H1 (cell line): ENCODE results near the gene METTL21A. TPM values are rescaled to one million over a fixed set of nuclear protein-coding genes. Genes with fewer than 3 reads are reported as not detected.
A peak's percentile ranks its signal among the peaks of the same experiment; 100 is the strongest.

ENCODE experiments used
- CTCF ChIA-PET: fragments of 300-600 bp; sonication (Branson Sonifier 250); formaldehyde crosslinking; loops from one replicate; lab custom pipeline; 2021; ENCODE audit not compliant: partially characterized antibody; lab: Charles Lee
- POLR2A ChIA-PET: fragments of 300-600 bp; sonication (Branson Sonifier 250); formaldehyde crosslinking; loops from one replicate; lab custom pipeline; 2021; ENCODE audit warnings: inconsistent platforms; ENCODE audit not compliant: partially characterized antibody; lab: Charles Lee
- DNase-seq, 2 experiments: peaks; one replicate each; pipeline versions ENCODE4 v3.0.0 to v3.0.0-alpha.2; 2010 to 2022; ENCODE audit warnings: low spot score in 2 of 2, low read depth in 1 of 2, mixed read lengths in 1 of 2
- FAIRE-seq: peaks from 2 replicates; lab custom pipeline; 2011; peaks lifted over from hg19 to GRCh38; lab: Jason Lieb, UNC
- H2AFZ ChIP-seq: 2 replicates; pipeline ENCODE4 v1.8.1; 2012; ENCODE audit warnings: low read length, inconsistent platforms
- H2AK5ac ChIP-seq: 2 replicates; pipeline ENCODE4 v1.6.1; 2013; ENCODE audit warnings: low read depth, low read length
- H2BK120ac ChIP-seq: replicated peaks from 2 replicates; pipeline ENCODE3; 2013; ENCODE audit warnings: low read depth, low read length, inconsistent platforms
- H2BK12ac ChIP-seq: 2 replicates; pipeline ENCODE4 v1.6.1; 2013; ENCODE audit warnings: low read depth, low read length
- H2BK15ac ChIP-seq: 2 replicates; pipeline ENCODE4 v1.6.1; 2013; ENCODE audit warnings: low read length
- H2BK20ac ChIP-seq: 2 replicates; pipeline ENCODE4 v1.6.1; 2013; ENCODE audit warnings: low read length
- H2BK5ac ChIP-seq: 2 replicates; pipeline ENCODE4 v1.6.1; 2013; ENCODE audit warnings: low read depth, low read length
- H3K14ac ChIP-seq: 2 replicates; pipeline ENCODE4 v1.6.1; 2013; ENCODE audit warnings: inconsistent platforms; ENCODE audit not compliant: insufficient read length
- H3K18ac ChIP-seq: 2 replicates; pipeline ENCODE4 v1.6.1; 2013; ENCODE audit warnings: low read length; ENCODE audit errors: extremely low read depth
- H3K23ac ChIP-seq: 2 replicates; pipeline ENCODE4 v1.6.1; 2013; ENCODE audit warnings: inconsistent platforms; ENCODE audit not compliant: insufficient read length
- H3K23me2 ChIP-seq: 2 replicates; pipeline ENCODE4 v1.6.1; 2013; ENCODE audit warnings: low read depth, low read length
- H3K27ac ChIP-seq: 2 replicates; pipeline ENCODE4 v1.6.1; 2011; ENCODE audit warnings: low read depth, low read length, inconsistent platforms
- H3K27me3 ChIP-seq, 4 experiments: replicated peaks in 1 of 4; 1 replicate in 1 of 4; 2 replicates in 3 of 4; pipeline versions ENCODE4 v1.6.1 to v1.8.1; 2011 to 2013; ENCODE audit warnings: low read length in 3 of 4, mild to moderate bottlenecking in 3 of 4, inconsistent platforms in 2 of 4, mixed read lengths in 2 of 4, moderate library complexity in 1 of 4; ENCODE audit not compliant: control insufficient read depth in 3 of 4, insufficient read depth in 3 of 4; ENCODE audit errors: extremely low read depth in 1 of 4
- H3K36me3 ChIP-seq, 4 experiments: 2 replicates each; pipeline versions ENCODE4 v1.6.1 to v1.8.1; 2011 to 2013; ENCODE audit warnings: mild to moderate bottlenecking in 4 of 4, low read length in 3 of 4, moderate library complexity in 2 of 4, control low read depth in 1 of 4, inconsistent platforms in 1 of 4; ENCODE audit not compliant: insufficient read depth in 4 of 4, control insufficient read depth in 2 of 4
- H3K4ac ChIP-seq: replicated peaks from 2 replicates; pipeline ENCODE3; 2013; ENCODE audit warnings: low read length, low read depth, mixed read lengths, inconsistent platforms; ENCODE audit not compliant: insufficient read length
- H3K4me1 ChIP-seq, 4 experiments: replicated peaks in 1 of 4; 1 replicate in 1 of 4; 2 replicates in 3 of 4; pipeline versions ENCODE4 v1.6.1 to v1.8.1; 2011 to 2013; ENCODE audit warnings: low read length in 3 of 4, inconsistent platforms in 2 of 4, mixed read lengths in 1 of 4; ENCODE audit not compliant: insufficient read depth in 4 of 4, control insufficient read depth in 3 of 4
- H3K4me2 ChIP-seq, 2 experiments: 2 replicates each; pipeline versions ENCODE4 v1.6.1 to v1.8.1; 2011 to 2013; ENCODE audit warnings: low read depth in 2 of 2, low read length in 2 of 2, control low read depth in 1 of 2, inconsistent platforms in 1 of 2, mild to moderate bottlenecking in 1 of 2; ENCODE audit not compliant: insufficient read depth in 1 of 2
- H3K4me3 ChIP-seq, 4 experiments: fragments of 200-600, 300-600 bp in 1 of 4; sonication (generic), shearing (Covaris generic), sonication (Bioruptor Twin) in 1 of 4; 2 replicates each; pipeline versions ENCODE4 v1.5.1 to v1.8.1; 2011 to 2016; ENCODE audit warnings: low read length in 4 of 4, low read depth in 3 of 4, control low read depth in 2 of 4, inconsistent platforms in 2 of 4, mild to moderate bottlenecking in 2 of 4, mixed read lengths in 1 of 4, moderate library complexity in 1 of 4; ENCODE audit not compliant: insufficient read depth in 2 of 4; ENCODE audit errors: extremely low read depth in 1 of 4
- H3K56ac ChIP-seq: replicated peaks from 2 replicates; pipeline ENCODE3; 2013; ENCODE audit warnings: low read depth, mild to moderate bottlenecking, mixed read lengths, low read length, inconsistent platforms; ENCODE audit not compliant: insufficient read length
- H3K79me1 ChIP-seq: 2 replicates; pipeline ENCODE4 v1.6.1; 2013; ENCODE audit warnings: low read depth, low read length, control low read depth
- H3K79me2 ChIP-seq, 2 experiments: 2 replicates each; pipeline versions ENCODE4 v1.6.1 to v1.8.1; 2012 to 2013; ENCODE audit warnings: low read length in 2 of 2, mild to moderate bottlenecking in 2 of 2, inconsistent platforms in 1 of 2; ENCODE audit not compliant: insufficient read depth in 2 of 2, control insufficient read depth in 1 of 2
- H3K9ac ChIP-seq, 4 experiments: replicated peaks in 1 of 4; 1 replicate in 1 of 4; 2 replicates in 3 of 4; pipeline versions ENCODE4 v1.6.1 to v1.8.1; 2011 to 2013; ENCODE audit warnings: low read depth in 3 of 4, low read length in 3 of 4, control low read depth in 2 of 4, mild to moderate bottlenecking in 2 of 4, moderate library complexity in 2 of 4, inconsistent platforms in 1 of 4; ENCODE audit errors: extremely low read depth in 1 of 4
- H3K9me3 ChIP-seq, 2 experiments: 2 replicates each; pipeline versions ENCODE4 v1.6.1 to v1.8.1; 2012 to 2013; ENCODE audit warnings: mild to moderate bottlenecking in 2 of 2, moderate library complexity in 2 of 2, control low read depth in 1 of 2, inconsistent platforms in 1 of 2, low read depth in 1 of 2, low read length in 1 of 2, mixed read lengths in 1 of 2; ENCODE audit not compliant: insufficient read depth in 2 of 2
- H4K20me1 ChIP-seq, 2 experiments: replicated peaks in 1 of 2; 2 replicates each; pipeline versions ENCODE3 to v1.8.1; 2011 to 2013; ENCODE audit warnings: inconsistent platforms in 2 of 2, low read length in 2 of 2, mild to moderate bottlenecking in 1 of 2; ENCODE audit not compliant: insufficient read depth in 2 of 2, control insufficient read depth in 1 of 2
- H4K5ac ChIP-seq: 2 replicates; pipeline ENCODE4 v1.6.1; 2013; ENCODE audit warnings: low read length, low read depth, mixed read lengths, inconsistent platforms; ENCODE audit not compliant: insufficient read length
- H4K8ac ChIP-seq: 2 replicates; pipeline ENCODE4 v1.8.0; 2013; ENCODE audit warnings: mild to moderate bottlenecking, moderate library complexity, low read length, inconsistent platforms; ENCODE audit not compliant: insufficient read depth; ENCODE audit errors: extremely low read depth
- H4K91ac ChIP-seq: replicated peaks from 2 replicates; pipeline ENCODE3; 2013; ENCODE audit warnings: low read length, mixed read lengths, inconsistent platforms; ENCODE audit not compliant: insufficient read length
- SRF ChIP-seq: IDR thresholded peaks from 2 replicates; pipeline ENCODE4 v1.6.1; 2011; ENCODE audit warnings: mild to moderate bottlenecking, low read depth, low read length, moderate library complexity
- polyA plus RNA-seq, 7 experiments: library from polyadenylated mRNA; depleted of rRNA in 3 of 7; stranded (reverse) in 5 of 7; unstranded in 2 of 7; fragments of >200 nt in 5 of 7; fragments of 200-250 nt in 2 of 7; gene quantifications; 1 replicate in 5 of 7; 2 replicates in 1 of 7; 4 replicates in 1 of 7; pipeline versions ENCODE4 v1.2.1 to v1.2.3, GENCODE V29; 2011 to 2013; ENCODE audit warnings: missing spikeins in 2 of 7, mixed read lengths in 2 of 7
- total RNA-seq: library from RNA; stranded (reverse); fragmentation: NEBNext Ultra II Directional; extraction: Animal tissue kit (Norgen Biotek cat#: 25700); gene quantifications from 2 replicates; pipeline ENCODE4 v1.2.1, GENCODE V29; 2021
- TF ChIP-seq, protein P1 (sequence below), 3 experiments: IDR thresholded peaks; 1 replicate in 2 of 3; 2 replicates in 1 of 3; pipeline versions ENCODE4 v1.5.1 to v1.6.1; 2011; ENCODE audit warnings: low read length in 3 of 3, mild to moderate bottlenecking in 3 of 3, inconsistent platforms in 2 of 3, low read depth in 1 of 3, moderate library complexity in 1 of 3; ENCODE audit not compliant: insufficient read depth in 1 of 3; ENCODE audit errors: control extremely low read depth in 1 of 3

METTL21A gene
- total and polyA plus RNA-seq, 2 of the 8 experiments (the other 6 are each of a cell fraction or from before 2014, with no cell fraction given), result 36.2 to 55.0 TPM

DNA sequence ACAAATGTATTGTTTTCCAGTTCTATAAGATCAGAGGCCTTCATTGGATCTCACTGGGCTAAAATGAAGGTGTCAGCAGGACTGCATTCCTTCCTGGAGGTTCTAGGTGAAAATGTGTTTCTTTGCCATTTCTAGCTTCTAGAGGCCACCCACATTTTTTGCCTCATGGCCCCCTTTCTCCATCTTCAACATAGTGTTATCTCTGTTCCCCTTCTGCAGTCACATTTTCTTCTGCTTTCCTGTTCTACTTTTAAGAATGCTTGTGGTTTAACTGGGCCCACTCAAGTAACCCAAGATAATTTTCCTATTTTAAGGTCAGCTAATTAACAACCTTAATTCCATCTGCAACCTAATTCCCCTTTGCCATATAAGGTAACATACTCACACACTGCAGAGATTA lies 36.1 kb downstream of the METTL21A start:
- H3K18ac ChIP-seq, result no peak overlapping the region
- no peaks in the 10 kb centered on the region; a peak in 1 of 4 replicates for H3K9me3 ChIP-seq
- CTCF ChIA-PET, result no interaction called here
- H4K8ac ChIP-seq, result no peak overlapping the region
- no peak overlapping the region for H2BK15ac ChIP-seq
- H4K91ac ChIP-seq, result no peak overlapping the region
- POLR2A ChIA-PET, result interaction anchor here (1.3 kb wide), 1 partner anchor 18 kb away, joined by 3 read pairs; no protein-coding TSS in a partner anchor
- H3K4me1 ChIP-seq, result no peaks in the 10 kb centered on the region
- H3K23me2 ChIP-seq, result no peaks in the 10 kb centered on the region; the same call in 1 of the 2 replicates
- no peak overlapping the region for H3K14ac ChIP-seq
- H4K5ac ChIP-seq, result no peak overlapping the region
- no peak overlapping the region for H3K56ac ChIP-seq
- H2BK5ac ChIP-seq, result no peak overlapping the region
- H2BK120ac ChIP-seq, result no peak overlapping the region
- no peak overlapping the region for H3K4me3 ChIP-seq
- H2BK20ac ChIP-seq, result no peak overlapping the region
- H2AK5ac ChIP-seq, result no peak overlapping the region
- no peak overlapping the region for H3K27ac ChIP-seq
- H3K79me1 ChIP-seq, result no peaks in the 10 kb centered on the region
- no peak overlapping the region for H3K9ac ChIP-seq
- no peak overlapping the region for H2BK12ac ChIP-seq
- FAIRE-seq (no peak), DNase-seq (no peak)
- no peak overlapping the region for H2AFZ ChIP-seq
- H3K36me3 ChIP-seq, result peaks cover 11 to 71% (median 26%) of the 10 kb centered on the region in 4 experiments
- TF ChIP-seq SRF, result peak; percentile 25; the same call in 1 of the 2 replicates
- TF ChIP-seq, protein P1, sequence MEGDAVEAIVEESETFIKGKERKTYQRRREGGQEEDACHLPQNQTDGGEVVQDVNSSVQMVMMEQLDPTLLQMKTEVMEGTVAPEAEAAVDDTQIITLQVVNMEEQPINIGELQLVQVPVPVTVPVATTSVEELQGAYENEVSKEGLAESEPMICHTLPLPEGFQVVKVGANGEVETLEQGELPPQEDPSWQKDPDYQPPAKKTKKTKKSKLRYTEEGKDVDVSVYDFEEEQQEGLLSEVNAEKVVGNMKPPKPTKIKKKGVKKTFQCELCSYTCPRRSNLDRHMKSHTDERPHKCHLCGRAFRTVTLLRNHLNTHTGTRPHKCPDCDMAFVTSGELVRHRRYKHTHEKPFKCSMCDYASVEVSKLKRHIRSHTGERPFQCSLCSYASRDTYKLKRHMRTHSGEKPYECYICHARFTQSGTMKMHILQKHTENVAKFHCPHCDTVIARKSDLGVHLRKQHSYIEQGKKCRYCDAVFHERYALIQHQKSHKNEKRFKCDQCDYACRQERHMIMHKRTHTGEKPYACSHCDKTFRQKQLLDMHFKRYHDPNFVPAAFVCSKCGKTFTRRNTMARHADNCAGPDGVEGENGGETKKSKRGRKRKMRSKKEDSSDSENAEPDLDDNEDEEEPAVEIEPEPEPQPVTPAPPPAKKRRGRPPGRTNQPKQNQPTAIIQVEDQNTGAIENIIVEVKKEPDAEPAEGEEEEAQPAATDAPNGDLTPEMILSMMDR (IDR thresholded peaks at IDR 0.05; ENCODE audit: control extremely low read depth in 1 of 3, insufficient read depth in 1 of 3, low read depth in 1 of 3, low read length in 3 of 3), result no peak
- no peaks in the 10 kb centered on the region for H3K27me3 ChIP-seq
- no peak overlapping the region for H3K23ac ChIP-seq
- no peak overlapping the region for H3K4ac ChIP-seq
- H3K4me2 ChIP-seq, result no peak overlapping the region
- H4K20me1 ChIP-seq, result peaks cover 0 to 1% of the 10 kb centered on the region in 2 experiments
- peaks cover 0 to 2% of the 10 kb centered on the region in 2 experiments; a peak in 1 of 4 replicates for H3K79me2 ChIP-seq
